SH-SY5Y (cell line): ENCODE results near the gene PTMS.

Source experiments
- GATA2 ChIP-seq: IDR thresholded peaks from 2 replicates; pipeline ENCODE4 v1.6.1; 2011; ENCODE audit warnings: mild to moderate bottlenecking, low read depth, low read length
- GATA3 ChIP-seq: IDR thresholded peaks from 2 replicates; pipeline ENCODE4 v1.6.1; 2011; ENCODE audit warnings: low read depth, mild to moderate bottlenecking, low read length, moderate library complexity

GRCh38 chr12:6818645-6819044, 52.5 kb downstream of the PTMS start:
- TF ChIP-seq GATA3 (no peak), GATA2 (no peak)
